ENCODE results near the gene TENM3. TPM values are rescaled to one million over a fixed set of nuclear protein-coding genes. Genes with fewer than 3 reads are reported as not detected.

Gene TENM3
- total and polyA plus RNA-seq, 12 donors, result 2.6 to 54.4 (median 42.8) TPM

GRCh38 chr4:182698212-182698611 is 455.0 kb downstream of the TENM3 start:
- no peaks in the 10 kb centered on the region for H3K4me1 ChIP-seq (replicated peaks in 1 of 2)
- intact Hi-C loops (cut with DNase I), result no loop called here
- no peaks in the 10 kb centered on the region for H3K36me3 ChIP-seq (replicated peaks in 1 of 2)
- DNase-seq, result no peak
- 57 to 80% (median 65%) methylated on average over 6 of the region's 6 CpGs for WGBS, 4 donors
- H3K9me3 ChIP-seq (replicated peaks in 1 of 3), result no peaks in the 10 kb centered on the region
- H3K4me3 ChIP-seq, result no peak overlapping the region
- H3K27ac ChIP-seq, result no peak overlapping the region
- H3K27me3 ChIP-seq, result no peaks in the 10 kb centered on the region
- no peak for TF ChIP-seq CTCF (IDR thresholded peaks at IDR 0.05)
- TF ChIP-seq POLR2A (IDR thresholded peaks at IDR 0.05), result no peak

- no peaks in the 10 kb centered on the region for H3K36me3 ChIP-seq (replicated peaks in 1 of 2)
- H3K4me1 ChIP-seq (replicated peaks in 1 of 2), result no peaks in the 10 kb centered on the region
- TF ChIP-seq POLR2A (IDR thresholded peaks at IDR 0.05) (no peak), CTCF (IDR thresholded peaks at IDR 0.05) (no peak)
- H3K4me3 ChIP-seq, result no peak overlapping the region
- H3K9me3 ChIP-seq (replicated peaks in 1 of 3), result no peaks in the 10 kb centered on the region
- no peaks in the 10 kb centered on the region for H3K27me3 ChIP-seq
- 81 to 88% (median 84%) methylated on average over 3 of the region's 3 CpGs for WGBS, 4 donors
- H3K27ac ChIP-seq, result no peak overlapping the region
- intact Hi-C loops (cut with DNase I), result no loop called here
- DNase-seq, result no peak
These were observed 456.0 kb downstream of the TENM3 start for GRCh38 chr4:182699201-182699600.

GRCh38 chr4:182699795-182700194 is 456.6 kb downstream of the TENM3 start:
- intact Hi-C loops (cut with DNase I), result no loop called here
- WGBS, 4 donors, result 85 to 90% (median 87%) methylated on average over 3 of the region's 3 CpGs
- no peak for TF ChIP-seq CTCF (IDR thresholded peaks at IDR 0.05)
- no peak for TF ChIP-seq POLR2A (IDR thresholded peaks at IDR 0.05)
- Histone ChIP-seq H3K4me1 (replicated peaks in 1 of 2) (no peaks in the 10 kb centered on the region), H3K9me3 (replicated peaks in 1 of 3) (no peaks in the 10 kb centered on the region), H3K4me3 (no peak overlapping the region), H3K27me3 (no peaks in the 10 kb centered on the region), H3K36me3 (replicated peaks in 1 of 2) (no peaks in the 10 kb centered on the region), H3K27ac (no peak overlapping the region)
- no peak for DNase-seq

GRCh38 chr4:182700362-182701160 is 457.4 kb downstream of the TENM3 start:
- no peak overlapping the region for H3K4me3 ChIP-seq
- H3K36me3 ChIP-seq (replicated peaks in 1 of 2), result no peaks in the 10 kb centered on the region
- intact Hi-C loops (cut with DNase I), result no loop called here
- WGBS, 4 donors, result 87 to 95% (median 92%) methylated on average over 5 of the region's 5 CpGs
- no peak overlapping the region for H3K27ac ChIP-seq
- no peaks in the 10 kb centered on the region for H3K4me1 ChIP-seq (replicated peaks in 1 of 2)
- H3K9me3 ChIP-seq (replicated peaks in 1 of 3), result no peaks in the 10 kb centered on the region
- TF ChIP-seq POLR2A (IDR thresholded peaks at IDR 0.05), result no peak
- no peak for TF ChIP-seq CTCF (IDR thresholded peaks at IDR 0.05)
- DNase-seq, result no peak
- no peaks in the 10 kb centered on the region for H3K27me3 ChIP-seq

All from adrenal gland (tissue), 12 donors.